Measurements from ENCODE around the gene GAS2L1. TPM values are rescaled to one million over a fixed set of nuclear protein-coding genes. Genes with fewer than 3 reads are reported as not detected.

Gene GAS2L1
- total and polyA plus RNA-seq, 2 donors (not counting 3 experiments of a cell fraction or from before 2014, with no cell fraction given): 30.5 to 44.0 TPM

DNA sequence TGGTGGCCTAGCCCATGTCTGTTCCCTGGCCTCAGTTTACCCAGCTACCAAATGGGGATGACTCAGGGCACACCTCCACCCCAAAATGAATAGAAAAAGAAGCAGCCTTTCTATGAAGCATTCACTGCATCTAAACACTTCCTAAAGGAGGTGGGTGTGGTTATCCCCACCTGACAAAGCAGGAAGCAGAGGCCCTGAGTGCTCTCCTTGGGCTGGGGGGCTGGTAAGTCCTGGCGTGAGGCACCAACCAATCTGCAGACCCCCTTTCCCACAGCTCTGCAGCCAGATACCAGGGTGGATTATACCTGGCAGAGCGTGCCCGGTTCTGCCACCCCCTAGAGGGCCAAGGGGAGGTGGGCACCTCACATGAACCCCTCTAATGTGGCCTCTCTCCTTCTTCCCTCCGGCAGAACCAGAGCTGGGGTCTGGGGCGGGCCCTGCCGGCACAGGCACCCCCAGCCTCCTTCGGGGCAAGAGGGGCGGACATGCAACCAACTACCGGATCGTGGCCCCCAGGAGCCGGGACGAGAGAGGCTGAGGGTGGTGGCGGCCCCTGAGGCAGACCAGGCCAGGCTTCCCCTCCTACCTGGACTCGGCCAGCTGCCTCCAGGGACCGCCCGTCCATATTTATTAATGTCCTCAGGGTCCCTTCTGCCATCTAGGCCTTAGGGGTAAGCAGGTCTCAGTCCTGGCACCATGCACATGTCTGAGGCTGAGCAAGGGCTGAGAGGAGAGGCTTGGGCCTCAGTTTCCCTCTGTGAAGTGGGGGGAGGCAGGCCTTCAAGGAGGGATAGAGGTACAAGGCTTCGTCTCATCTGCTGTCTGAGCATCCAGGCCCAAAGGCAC is 47.8 kb upstream of the GAS2L1 start:
- H3K79me2 ChIP-seq (ENCODE audit: control insufficient read depth, insufficient read depth, low read length): no peaks in the 10 kb centered on the region
- no peak overlapping the region for H3K4me3 ChIP-seq (replicated peaks in 1 of 3; ENCODE audit: insufficient read depth in 1 of 3, low read depth in 1 of 3, low read length in 3 of 3)
- ChIA-PET POLR2A (interaction anchor here (1.7 kb wide), 1 partner anchor 9 kb away, joined by 3 read pairs; no protein-coding TSS in a partner anchor), CTCF (interaction anchor here (0.9 to 1.3 kb wide), 2 partner anchors 13 to 56 kb away, joined by 3 to 6 read pairs; no protein-coding TSS in a partner anchor)
- no peak for TF ChIP-seq POLR2A (IDR thresholded peaks at IDR 0.05; ENCODE audit: low read depth, low read length)
- TF ChIP-seq, protein P1, sequence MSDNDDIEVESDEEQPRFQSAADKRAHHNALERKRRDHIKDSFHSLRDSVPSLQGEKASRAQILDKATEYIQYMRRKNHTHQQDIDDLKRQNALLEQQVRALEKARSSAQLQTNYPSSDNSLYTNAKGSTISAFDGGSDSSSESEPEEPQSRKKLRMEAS (IDR thresholded peaks at IDR 0.05; ENCODE audit: insufficient read depth, insufficient read length): no peak
- TF ChIP-seq EZH2 (IDR thresholded peaks at IDR 0.05; ENCODE audit: borderline replicate concordance, low read depth, low read length, severe bottlenecking): no peak
- TF ChIP-seq JUN (IDR thresholded peaks at IDR 0.05; ENCODE audit: borderline replicate concordance, insufficient read depth, insufficient read length, low read depth): no peak
- TF ChIP-seq MYC (IDR thresholded peaks at IDR 0.05; ENCODE audit: low read depth, low read length): no peak
- TF ChIP-seq GATA2 (IDR thresholded peaks at IDR 0.05; ENCODE audit: insufficient read depth, insufficient read length, low read depth, low read length): no peak
- no peak for TF ChIP-seq FOS (IDR thresholded peaks at IDR 0.05; ENCODE audit: borderline replicate concordance, insufficient read depth, low read length)
- TF ChIP-seq, protein P2, sequence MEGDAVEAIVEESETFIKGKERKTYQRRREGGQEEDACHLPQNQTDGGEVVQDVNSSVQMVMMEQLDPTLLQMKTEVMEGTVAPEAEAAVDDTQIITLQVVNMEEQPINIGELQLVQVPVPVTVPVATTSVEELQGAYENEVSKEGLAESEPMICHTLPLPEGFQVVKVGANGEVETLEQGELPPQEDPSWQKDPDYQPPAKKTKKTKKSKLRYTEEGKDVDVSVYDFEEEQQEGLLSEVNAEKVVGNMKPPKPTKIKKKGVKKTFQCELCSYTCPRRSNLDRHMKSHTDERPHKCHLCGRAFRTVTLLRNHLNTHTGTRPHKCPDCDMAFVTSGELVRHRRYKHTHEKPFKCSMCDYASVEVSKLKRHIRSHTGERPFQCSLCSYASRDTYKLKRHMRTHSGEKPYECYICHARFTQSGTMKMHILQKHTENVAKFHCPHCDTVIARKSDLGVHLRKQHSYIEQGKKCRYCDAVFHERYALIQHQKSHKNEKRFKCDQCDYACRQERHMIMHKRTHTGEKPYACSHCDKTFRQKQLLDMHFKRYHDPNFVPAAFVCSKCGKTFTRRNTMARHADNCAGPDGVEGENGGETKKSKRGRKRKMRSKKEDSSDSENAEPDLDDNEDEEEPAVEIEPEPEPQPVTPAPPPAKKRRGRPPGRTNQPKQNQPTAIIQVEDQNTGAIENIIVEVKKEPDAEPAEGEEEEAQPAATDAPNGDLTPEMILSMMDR (IDR thresholded peaks at IDR 0.05; ENCODE audit: extremely low read depth in 1 of 2, insufficient read depth in 1 of 2, low read depth in 1 of 2, low read length in 2 of 2): no peak
- TF ChIP-seq POLR2AphosphoS5 (IDR thresholded peaks at IDR 0.05; ENCODE audit: insufficient read depth, low read depth, low read length): no peak
- no peaks in the 10 kb centered on the region for H3K4me1 ChIP-seq (ENCODE audit: control insufficient read depth, extremely low read depth, insufficient read depth, low read length)
- no peaks in the 10 kb centered on the region for H3K9me3 ChIP-seq (replicated peaks; ENCODE audit: control insufficient read depth, insufficient read depth, low read length)
- peaks cover 0 to 4% of the 10 kb centered on the region in 2 experiments for H3K36me3 ChIP-seq (ENCODE audit: control insufficient read depth in 2 of 2, extremely low read depth in 1 of 2, insufficient read depth in 2 of 2, low read length in 2 of 2)
- H3K4me2 ChIP-seq (ENCODE audit: insufficient read depth, low read length): no peak overlapping the region
- H3K9me1 ChIP-seq (replicated peaks; ENCODE audit: control insufficient read depth, extremely low read depth, insufficient read depth, low read length): no peaks in the 10 kb centered on the region
- H3K27ac ChIP-seq (ENCODE audit: insufficient read depth, low read depth, low read length): no peak overlapping the region
- no peak for FAIRE-seq
- H3K9ac ChIP-seq (replicated peaks; ENCODE audit: extremely low read depth, insufficient read depth, low read length): no peak overlapping the region
- BruUV-seq (replicated peaks): no TSS peak
- H2AFZ ChIP-seq (ENCODE audit: low read depth, low read length): no peak overlapping the region
- no peaks in the 10 kb centered on the region for H3K27me3 ChIP-seq (ENCODE audit: control insufficient read depth in 2 of 2, insufficient read depth in 2 of 2, low read length in 2 of 2)
- intact Hi-C loops (cut with micrococcal nuclease) (no loop called here), dilution Hi-C loops (cut with MboI; ENCODE audit: extremely low pct_ligation_motif_present, low sequenced_read_pairs) (no loop called here)
- no peak for DNase-seq (ENCODE audit: low read depth, low spot score)
- no peaks in the 10 kb centered on the region for H4K20me1 ChIP-seq (replicated peaks; ENCODE audit: control insufficient read depth, extremely low read depth, insufficient read depth, low read length)
